ENCODE data around the gene TMC8.
A peak's percentile ranks its signal among the peaks of the same experiment; 100 is the strongest.

Gene TMC8

GRCh38 chr17:78107976-78108725 lies 22.4 kb upstream of the TMC8 start:
- DNase-seq (ENCODE audit: insufficient read length, low spot score) (no peak), FAIRE-seq (no peak)
- TF ChIP-seq PAX5 (IDR thresholded peaks at IDR 0.05; ENCODE audit: insufficient read depth, low read length, severe bottlenecking) (no peak), POLR2AphosphoS5 (IDR thresholded peaks at IDR 0.05; ENCODE audit: low read depth, low read length) (no peak), TAF1 (IDR thresholded peaks at IDR 0.05; ENCODE audit: low read depth, low read length) (no peak), POLR2A (IDR thresholded peaks at IDR 0.05; ENCODE audit: low read depth, low read length) (no peak), SPI1 (IDR thresholded peaks at IDR 0.05; ENCODE audit: low read depth, low read length) (no peak), POU2F2 (IDR thresholded peaks at IDR 0.05; ENCODE audit: low read depth, low read length) (no peak)

GRCh38 chr17:78108726-78109488 lies 21.7 kb upstream of the TMC8 start:
- DNase-seq (ENCODE audit: insufficient read length, low spot score) (no peak), FAIRE-seq (no peak)
- TF ChIP-seq POLR2AphosphoS5 (IDR thresholded peaks at IDR 0.05; ENCODE audit: low read depth, low read length) (no peak), PAX5 (IDR thresholded peaks at IDR 0.05; ENCODE audit: insufficient read depth, low read length, severe bottlenecking) (no peak), POU2F2 (IDR thresholded peaks at IDR 0.05; ENCODE audit: low read depth, low read length) (no peak), POLR2A (IDR thresholded peaks at IDR 0.05; ENCODE audit: low read depth, low read length) (no peak)

GRCh38 chr17:78109489-78109761 lies 21.1 kb upstream of the TMC8 start:
- no peak for FAIRE-seq
- TF ChIP-seq POLR2A (IDR thresholded peaks at IDR 0.05; ENCODE audit: low read depth, low read length) (no peak), SPI1 (IDR thresholded peaks at IDR 0.05; ENCODE audit: low read depth, low read length) (no peak), PAX5 (IDR thresholded peaks at IDR 0.05; ENCODE audit: insufficient read depth, low read length, severe bottlenecking) (no peak), POU2F2 (IDR thresholded peaks at IDR 0.05; ENCODE audit: low read depth, low read length) (no peak), TAF1 (IDR thresholded peaks at IDR 0.05; ENCODE audit: low read depth, low read length) (no peak), POLR2AphosphoS5 (IDR thresholded peaks at IDR 0.05; ENCODE audit: low read depth, low read length) (no peak)
- DNase-seq (ENCODE audit: insufficient read length, low spot score) = no peak

GRCh38 chr17:78110363-78111015 lies 20.1 kb upstream of the TMC8 start:
- no peak for DNase-seq (ENCODE audit: insufficient read length, low spot score)
- FAIRE-seq = no peak
- TF ChIP-seq SPI1 (IDR thresholded peaks at IDR 0.05; ENCODE audit: low read depth, low read length) = no peak
- TF ChIP-seq TAF1 (IDR thresholded peaks at IDR 0.05; ENCODE audit: low read depth, low read length) = no peak

GRCh38 chr17:78111016-78111726 lies 19.4 kb upstream of the TMC8 start:
- TF ChIP-seq POLR2AphosphoS5 (IDR thresholded peaks at IDR 0.05; ENCODE audit: low read depth, low read length) (no peak), PAX5 (IDR thresholded peaks at IDR 0.05; ENCODE audit: insufficient read depth, low read length, severe bottlenecking) (no peak), POLR2A (IDR thresholded peaks at IDR 0.05; ENCODE audit: low read depth, low read length) (no peak), SPI1 (IDR thresholded peaks at IDR 0.05; ENCODE audit: low read depth, low read length) (no peak), POU2F2 (IDR thresholded peaks at IDR 0.05; ENCODE audit: low read depth, low read length) (no peak), TAF1 (IDR thresholded peaks at IDR 0.05; ENCODE audit: low read depth, low read length) (no peak)
- FAIRE-seq (no peak), DNase-seq (ENCODE audit: insufficient read length, low spot score) (no peak)

- no peak for FAIRE-seq
Measured at GRCh38 chr17:78111727-78112517, 18.6 kb upstream of the TMC8 start.

GRCh38 chr17:78112518-78113471 lies 17.8 kb upstream of the TMC8 start:
- TF ChIP-seq PAX5 (IDR thresholded peaks at IDR 0.05; ENCODE audit: insufficient read depth, low read length, severe bottlenecking) (no peak), TAF1 (IDR thresholded peaks at IDR 0.05; ENCODE audit: low read depth, low read length) (no peak), POU2F2 (IDR thresholded peaks at IDR 0.05; ENCODE audit: low read depth, low read length) (peak; percentile 51; the same call in 1 of the 2 replicates), POLR2A (IDR thresholded peaks at IDR 0.05; ENCODE audit: low read depth, low read length) (peak; percentile 35; the same call in 1 of the 2 replicates)
- FAIRE-seq (peak; percentile 84), DNase-seq (ENCODE audit: insufficient read length, low spot score) (peak; percentile 92)

More at GRCh38 chr17:78111727-78112517, 18.6 kb upstream of the TMC8 start:
- TF ChIP-seq PAX5 (IDR thresholded peaks at IDR 0.05; ENCODE audit: insufficient read depth, low read length, severe bottlenecking) (no peak), POLR2A (IDR thresholded peaks at IDR 0.05; ENCODE audit: low read depth, low read length) (no peak; the same call in 1 of the 2 replicates), SPI1 (IDR thresholded peaks at IDR 0.05; ENCODE audit: low read depth, low read length) (no peak)
- no peak for DNase-seq (ENCODE audit: insufficient read length, low spot score)

Measured in GM12891 (cell line).